Left hindlimb (tissue), 1 donor: ENCODE measurements around the gene LHX6.

Experiments used
- DNase-seq: peaks from one replicate; pipeline ENCODE4 v3.0.0-alpha.2; 2018

The LHX6 gene

DNA sequence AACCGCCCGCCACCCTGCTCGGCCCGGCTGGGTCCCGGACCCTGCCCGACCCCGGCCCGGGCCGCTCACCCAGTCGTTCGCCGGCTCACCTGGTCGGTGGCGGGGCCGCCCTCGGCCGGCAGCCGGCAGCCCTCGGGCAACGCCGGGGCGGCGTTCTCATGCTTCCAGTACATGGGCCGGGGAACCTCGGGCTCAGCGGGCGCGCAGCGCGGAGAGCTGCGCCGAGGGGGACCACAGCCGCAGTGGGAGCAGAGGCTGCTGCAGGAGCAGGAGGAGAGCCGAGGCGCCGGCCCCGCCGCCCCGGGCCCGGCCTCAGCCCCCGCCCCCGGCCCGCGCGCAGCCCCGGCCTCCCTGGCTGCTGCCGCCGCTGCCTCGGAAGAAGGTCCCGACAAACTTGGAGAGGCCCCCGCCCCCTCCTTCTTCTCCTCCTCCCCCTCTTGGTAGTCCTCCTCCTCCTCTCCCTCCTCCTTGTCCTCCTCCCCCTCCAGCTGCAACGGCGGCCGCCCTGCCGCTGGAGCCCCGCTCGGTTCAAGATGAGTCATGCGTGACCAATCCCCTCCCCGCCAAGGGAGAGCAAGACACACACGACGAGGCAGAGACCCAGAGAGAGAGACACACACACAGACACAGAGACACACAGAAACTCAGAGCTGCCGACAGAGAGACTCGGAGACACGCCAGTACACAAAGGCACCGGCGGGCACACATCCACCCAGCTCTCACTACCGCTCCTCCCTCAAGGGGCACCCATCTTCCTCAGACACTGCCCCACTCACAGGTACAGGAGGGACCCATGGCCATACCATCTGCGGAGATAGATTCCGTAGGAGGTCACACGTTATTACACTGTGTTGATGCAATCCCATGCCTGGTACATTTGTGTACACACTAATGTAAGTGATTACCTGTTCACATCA lies at the start of gene LHX6:
Gene LHX6, minus strand, starts transcription at position 390 of the 917 bp plus-strand sequence. Its CDS starts 217 bp downstream, at position 173.
- DNase-seq, result no peak

DNA sequence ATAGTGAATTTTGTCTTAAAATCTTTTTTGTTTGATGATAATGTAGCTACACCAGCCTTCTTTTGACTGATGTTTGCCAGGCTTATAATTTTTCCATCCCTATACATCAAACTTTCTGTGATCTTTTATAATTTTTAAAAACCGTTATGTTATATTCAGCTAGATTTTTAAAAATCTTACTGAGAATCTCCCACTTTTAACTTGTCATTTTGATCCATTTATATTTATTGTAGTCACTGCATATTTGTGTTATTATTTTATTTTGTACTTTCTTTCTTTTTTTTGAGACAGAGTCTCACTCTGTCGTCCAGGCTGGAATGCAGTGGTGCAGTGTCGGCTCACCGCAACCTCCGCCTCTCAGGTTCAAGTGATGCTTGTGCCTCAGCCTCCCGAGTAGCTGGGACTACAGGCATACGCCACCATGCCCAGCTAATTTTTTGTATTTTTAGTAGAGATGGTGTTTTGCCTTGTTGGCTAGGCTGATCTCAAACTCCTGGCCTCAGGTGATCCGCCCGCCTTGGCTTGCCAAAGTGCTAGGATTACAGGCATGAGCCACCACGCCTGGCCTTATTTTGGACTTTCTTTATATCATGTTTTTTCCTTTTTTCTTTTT lies 48.6 kb upstream of the LHX6 start:
- no peak for DNase-seq

DNA sequence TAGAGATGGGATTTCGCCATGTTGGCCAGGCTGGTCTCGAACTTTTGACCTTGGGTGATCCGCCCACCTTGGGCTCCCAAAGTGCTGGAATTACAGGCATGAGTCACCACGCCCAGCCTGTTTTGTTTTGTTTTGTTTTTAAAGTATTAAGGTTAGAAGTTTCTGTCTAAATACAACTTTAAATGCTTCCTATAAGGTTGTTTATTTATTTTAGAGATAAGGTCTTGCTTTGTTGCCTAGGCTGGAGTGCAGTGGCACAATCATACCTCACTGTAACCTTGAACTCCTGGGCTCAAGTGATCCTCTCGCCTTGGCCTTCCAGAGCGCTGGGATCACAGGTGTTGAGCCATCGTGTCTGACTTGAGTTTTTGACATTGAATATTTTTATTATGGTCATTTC lies 47.3 kb upstream of the LHX6 start:
- no peak for DNase-seq

DNA sequence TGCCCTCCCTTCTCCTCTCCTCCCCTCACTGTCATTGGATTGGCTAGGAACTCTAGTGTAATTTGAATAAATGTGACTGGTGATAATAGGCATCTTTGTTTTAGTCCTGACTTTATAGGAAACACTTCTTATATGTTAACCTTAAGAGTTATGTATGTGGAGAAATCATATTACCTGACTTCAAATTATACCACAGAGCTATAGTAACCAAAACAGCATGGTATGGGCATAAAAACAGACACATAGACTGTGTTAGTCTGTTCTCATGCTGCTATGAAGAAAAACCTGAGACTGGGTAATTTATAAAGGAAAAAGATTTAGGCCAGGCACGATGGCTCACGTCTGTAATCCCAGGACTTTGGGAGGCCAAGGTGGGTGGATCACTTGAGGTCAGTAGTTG lies 45.3 kb upstream of the LHX6 start:
- DNase-seq, result no peak

DNA sequence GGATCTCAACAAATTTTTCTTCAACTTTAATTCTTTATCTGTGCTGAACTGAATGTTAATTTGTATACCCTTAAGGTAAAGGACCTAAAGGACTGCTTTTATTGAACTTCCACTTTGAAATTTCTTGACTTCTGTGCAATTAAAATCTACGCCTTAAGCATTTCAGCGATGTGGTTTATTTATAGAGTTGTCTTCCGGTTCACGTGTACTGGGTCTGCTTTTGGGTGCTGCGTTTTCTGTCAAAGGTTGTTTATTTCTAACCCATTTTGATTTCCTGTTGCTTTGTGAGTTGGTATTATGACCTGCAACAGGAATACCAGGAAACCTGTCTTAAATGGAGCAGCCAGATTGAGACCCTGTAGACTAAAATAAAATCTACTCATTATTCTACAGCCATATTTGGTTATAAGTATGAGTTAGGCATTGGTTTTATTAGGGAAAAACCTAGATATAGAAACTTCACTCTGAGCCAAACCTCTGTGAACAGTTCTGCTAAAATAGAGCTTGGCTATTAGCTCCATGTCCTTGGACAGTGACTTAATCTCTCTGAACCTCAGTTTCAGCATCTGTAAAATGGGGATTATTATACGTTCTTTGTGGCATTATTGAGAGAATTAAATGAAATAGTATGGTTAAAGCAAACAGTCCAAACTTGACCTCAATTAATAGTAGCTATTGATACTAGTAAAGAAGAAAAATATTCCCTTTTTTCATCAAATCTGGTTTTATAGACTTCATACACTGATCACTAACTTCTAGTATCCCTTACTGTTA lies 39.5 kb upstream of the LHX6 start:
- DNase-seq, result no peak

DNA sequence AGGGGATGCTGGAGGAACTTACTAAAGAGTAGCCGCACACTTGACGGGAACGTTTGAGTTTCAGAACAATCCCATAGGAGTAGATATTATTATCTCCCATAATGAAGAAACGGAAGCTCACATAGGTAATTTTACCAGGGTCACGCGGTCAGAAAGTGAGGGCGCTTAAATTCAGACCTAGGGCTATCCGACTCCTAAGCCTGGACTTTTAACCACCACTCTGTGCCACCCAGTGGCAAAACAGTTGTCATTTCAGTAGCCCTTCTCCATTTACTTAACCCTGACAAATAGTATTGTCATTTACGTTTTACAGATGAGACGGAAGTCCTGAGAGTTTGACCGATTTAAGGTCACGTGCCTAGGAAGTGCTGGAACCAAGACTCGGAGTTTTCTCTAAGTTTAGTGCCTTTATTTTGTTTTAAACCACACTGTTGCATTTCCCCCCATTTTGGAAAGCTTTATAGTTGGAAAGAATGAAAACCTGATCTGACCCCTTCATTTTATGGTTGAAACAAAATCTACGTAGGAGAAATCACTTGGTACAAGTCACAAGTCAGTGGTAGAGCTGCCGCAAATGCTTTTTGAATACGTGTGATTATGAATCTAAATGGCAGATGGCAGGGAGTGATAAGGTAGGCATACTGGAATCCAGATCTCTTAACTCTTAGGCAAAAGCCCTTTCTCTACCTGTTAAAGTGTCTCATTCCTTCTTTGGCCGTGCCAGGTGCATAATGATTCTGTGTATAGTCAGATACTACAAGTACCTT lies 36.6 kb upstream of the LHX6 start:
- DNase-seq, result no peak

DNA sequence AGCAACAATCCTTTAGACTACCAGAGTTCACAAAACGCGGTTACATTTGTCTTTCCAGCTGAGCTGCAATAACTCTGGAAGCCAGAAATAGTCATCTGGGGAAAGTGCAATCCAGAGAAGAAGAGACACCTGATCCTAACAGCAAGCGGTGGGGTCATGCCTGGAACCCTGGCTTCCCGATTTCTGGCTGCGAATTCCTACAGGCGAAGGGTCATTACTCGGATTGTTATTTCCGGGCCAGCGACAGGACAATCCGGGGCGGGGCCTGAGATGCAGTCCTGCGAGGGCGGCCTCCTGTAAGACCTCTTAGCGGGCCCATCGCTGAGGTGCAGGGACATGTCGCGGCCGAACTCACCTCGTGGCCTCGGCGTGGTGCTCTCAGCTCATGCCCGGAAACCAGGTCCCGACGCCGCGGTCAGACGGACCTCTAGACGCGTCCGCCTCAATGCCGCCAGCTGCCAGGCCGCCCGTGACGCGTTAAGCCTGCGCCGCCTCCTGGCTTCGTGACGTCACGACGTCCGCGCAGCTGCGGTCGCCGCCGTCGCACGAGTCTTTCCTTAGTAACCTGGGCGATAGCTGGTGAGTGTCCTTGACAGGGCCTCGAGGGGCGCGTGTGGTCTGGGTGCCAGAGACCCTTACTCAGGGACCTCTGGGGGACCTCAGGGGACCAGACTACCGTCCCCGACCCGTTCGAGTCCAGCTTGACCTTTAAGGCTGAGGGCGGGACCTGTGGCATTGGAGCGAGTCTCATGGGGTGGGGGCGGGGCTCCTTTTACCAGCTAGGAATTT lies 35.8 kb upstream of the LHX6 start, which contains the start of the genes MRRF and RBM18:
Gene MRRF, plus strand, starts transcription at position 523 of the 789 bp plus-strand sequence. CDS start 6,010 bp downstream, outside the sequence.
Gene RBM18, minus strand, starts transcription at position 481 of the 789 bp plus-strand sequence. CDS start 3,348 bp downstream, outside the sequence.
- DNase-seq, result peak; percentile 94

DNA sequence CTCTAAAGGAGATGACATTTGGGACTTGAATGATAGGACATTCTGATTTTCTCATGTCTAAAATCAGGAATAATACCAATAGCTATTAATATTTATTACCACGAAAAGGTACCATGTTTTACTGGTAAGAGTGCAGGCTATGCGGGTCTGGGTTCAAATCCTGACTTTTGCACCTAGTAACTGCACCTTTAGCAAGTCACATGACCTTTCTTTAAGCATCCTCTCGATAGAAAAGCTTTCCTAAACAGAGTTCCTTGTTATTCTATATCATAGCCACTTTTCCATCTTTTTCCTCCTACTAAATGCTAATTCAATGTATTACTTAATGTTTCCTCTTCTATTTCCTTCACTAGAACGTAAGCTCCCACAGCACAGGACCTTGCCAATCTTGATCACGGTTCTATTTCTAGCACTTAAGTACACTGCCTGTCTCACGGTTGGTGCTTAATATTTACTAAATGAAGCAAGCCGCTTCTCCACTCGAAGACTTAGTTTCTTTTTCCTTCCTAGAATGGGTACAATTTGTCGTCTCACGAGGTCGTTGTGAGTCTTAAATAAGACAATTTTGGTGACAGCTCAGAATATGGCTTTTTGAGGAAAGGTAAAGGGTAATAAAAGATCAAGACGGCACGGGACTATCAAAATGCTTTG lies 35.1 kb upstream of the LHX6 start:
- no peak for DNase-seq

DNA sequence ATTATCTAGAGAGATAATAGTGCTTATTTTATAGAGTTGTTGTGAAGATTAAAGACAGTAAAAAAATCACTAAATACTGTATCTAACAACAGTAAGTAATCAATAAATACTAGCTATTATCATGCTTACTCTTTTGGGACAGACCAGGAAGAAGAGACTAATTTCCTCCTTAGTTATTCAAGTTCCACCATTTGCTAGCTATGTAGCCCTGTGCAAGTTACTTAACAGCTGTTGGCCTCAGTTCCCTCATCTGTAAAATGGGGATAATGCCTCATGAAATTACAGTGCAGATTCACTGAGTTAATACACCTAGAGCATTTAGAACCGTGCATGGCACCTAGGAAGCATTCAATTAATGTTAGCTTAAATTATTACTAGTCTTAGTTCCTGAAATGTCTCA lies 33.3 kb upstream of the LHX6 start:
- DNase-seq, result no peak

DNA sequence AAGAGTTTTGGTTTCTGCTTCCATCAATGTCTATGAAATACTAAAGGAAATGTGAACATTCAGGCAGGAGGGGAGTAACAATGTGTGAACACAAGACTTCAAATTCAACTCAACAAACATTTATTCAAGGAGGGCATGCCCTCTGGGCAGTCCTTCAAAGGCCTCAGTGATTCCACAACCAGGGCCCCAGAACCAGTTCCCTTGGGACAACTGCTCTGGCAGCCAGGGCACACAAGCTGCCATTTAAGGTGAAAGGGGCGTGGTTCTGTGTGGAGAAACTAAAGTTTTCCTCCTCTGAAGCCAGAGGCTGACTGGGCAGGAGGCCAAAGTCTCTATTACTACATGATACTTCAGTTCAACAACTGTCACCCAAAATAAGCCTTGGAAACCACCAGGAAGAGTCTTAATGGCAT lies 32.7 kb upstream of the LHX6 start:
- DNase-seq, result peak; percentile 36

DNA sequence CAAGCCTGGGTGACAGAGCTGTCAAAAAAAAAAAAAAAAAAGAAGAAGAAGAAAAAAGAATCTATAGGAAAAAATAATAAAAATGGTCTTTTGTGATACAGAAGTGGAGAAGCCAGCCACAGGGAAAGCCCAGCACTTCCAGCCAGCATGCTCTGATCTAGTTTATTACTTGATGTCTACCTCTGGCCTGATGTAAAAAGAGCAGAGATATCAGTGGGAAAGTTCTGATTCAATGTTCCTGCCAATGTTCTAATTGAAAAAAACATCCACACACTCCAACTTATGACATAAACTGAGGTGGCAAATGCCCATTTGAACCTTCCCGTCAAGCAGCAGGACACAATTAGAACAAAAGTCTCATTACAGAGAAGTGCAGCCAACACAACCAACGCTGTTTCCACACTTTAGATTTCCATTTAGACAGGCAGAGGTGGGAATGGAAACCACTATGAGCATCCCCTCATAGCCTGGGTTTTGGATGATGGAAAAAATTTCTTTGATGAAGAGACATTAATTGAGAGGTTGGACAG lies 30.2 kb upstream of the LHX6 start:
- no peak for DNase-seq

DNA sequence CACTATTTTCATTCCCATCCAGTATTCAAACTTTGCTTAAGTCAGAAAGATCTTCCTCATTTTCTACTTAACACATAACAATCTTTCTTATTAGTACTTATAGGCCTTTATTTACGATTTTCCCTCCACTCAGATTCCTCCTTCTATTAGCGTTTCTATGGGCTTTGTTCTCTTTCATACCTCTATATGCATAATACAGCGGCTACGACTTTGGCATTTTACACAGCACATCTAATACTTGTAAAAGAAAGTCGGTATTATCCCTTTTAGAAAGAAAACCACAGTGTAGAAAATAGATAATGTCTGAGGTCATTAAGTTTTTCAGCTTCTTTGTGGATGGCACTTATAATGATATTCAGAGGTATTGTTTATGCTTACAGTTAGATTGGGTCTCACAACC lies 27.4 kb upstream of the LHX6 start:
- no peak for DNase-seq

DNA sequence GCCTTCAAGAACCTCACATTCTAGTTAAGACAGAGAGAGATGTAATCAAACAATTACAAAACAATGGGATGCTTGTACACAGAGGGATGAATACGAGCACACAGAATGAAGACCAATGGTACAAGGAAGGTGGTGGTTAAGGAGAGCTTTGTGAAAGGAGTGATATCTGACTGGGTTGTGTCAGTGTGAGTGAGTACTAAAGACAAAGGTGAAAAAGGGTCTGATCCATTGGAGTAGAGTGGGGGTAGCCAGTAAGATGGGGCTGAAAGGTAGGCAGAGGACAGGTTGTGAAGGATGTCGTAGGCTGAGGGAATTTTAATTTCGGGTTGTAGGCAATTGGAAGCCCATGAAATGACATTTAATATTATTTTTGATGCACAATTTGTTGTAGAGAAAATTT lies 26.0 kb upstream of the LHX6 start:
- no peak for DNase-seq

DNA sequence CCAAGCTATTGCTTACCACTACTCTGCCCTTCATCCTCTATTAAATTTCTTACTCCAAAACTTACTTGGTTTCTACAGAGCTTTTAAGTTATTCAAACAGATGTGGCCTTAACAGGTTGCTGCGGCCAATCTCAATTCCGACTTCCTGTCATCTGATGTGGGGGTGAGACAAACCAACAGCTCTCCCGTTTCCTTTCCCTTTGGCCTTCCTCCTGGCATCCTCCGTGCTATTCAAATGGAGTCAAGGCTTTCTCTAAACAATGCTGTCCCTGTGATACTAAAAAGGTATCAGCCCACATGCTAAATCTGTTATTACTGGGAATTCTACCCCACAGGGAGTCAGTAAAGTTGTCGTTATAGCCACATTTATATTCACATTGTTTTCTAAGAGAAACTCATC lies 24.0 kb upstream of the LHX6 start:
- DNase-seq, result peak; percentile 34

DNA sequence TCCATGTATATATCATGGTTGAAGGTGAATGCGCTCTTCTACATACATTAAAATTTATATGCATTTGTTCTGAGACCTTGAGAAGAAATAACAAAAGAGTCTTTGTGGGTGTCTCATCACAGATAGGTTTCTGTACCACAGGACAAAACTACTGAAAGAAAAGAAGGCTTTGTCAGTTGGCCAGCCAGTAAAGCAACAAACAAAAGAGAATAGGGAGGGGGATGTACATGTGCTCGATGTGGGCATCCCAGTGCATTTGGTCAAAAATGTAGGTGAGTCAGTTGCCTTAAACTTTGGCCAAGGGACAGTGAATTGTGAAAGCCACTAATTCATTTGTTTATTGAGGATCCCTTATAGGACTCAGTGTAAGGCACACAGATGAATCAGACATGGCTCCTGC lies 22.6 kb upstream of the LHX6 start:
- DNase-seq, result no peak

DNA sequence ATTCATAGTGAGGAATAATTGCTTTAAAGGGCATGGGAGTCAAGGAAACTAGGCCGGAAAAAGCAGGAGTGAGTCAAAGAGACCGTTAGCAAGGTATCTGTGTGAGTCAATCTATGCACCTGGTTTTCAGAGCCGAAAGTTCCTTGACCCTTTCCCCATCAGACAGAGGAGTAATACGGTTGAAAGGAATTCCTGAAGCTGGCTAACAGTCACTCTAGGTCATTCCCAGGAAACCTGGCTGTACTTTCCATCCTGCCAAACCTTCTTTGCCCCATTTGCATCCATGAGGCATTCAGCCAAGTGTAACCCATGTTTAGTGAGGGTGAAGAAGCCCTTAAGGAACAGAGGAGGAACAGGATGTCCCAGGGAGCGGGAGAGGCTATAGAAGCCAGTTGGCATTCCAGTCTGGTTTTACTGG lies 19.7 kb upstream of the LHX6 start:
- no peak for DNase-seq

DNA sequence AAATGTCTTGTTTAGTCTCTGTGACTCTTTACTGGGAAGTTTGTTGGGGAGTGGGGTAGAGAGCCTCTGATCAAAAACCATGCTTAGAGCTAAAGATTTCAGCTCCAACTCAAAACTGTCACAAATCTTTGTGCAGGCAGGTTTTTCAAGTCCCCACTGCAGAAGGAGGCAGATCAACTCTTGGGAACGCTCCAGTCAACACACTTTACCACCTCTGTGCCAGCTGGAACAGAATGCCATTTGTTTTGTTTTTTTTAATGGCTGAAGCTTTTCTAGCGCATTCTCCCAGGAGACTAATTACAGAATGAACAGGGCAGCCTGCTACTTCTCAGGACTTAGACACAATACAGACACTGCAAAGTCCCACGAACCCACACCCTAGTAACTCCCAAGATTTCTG lies 17.9 kb upstream of the LHX6 start:
- no peak for DNase-seq

DNA sequence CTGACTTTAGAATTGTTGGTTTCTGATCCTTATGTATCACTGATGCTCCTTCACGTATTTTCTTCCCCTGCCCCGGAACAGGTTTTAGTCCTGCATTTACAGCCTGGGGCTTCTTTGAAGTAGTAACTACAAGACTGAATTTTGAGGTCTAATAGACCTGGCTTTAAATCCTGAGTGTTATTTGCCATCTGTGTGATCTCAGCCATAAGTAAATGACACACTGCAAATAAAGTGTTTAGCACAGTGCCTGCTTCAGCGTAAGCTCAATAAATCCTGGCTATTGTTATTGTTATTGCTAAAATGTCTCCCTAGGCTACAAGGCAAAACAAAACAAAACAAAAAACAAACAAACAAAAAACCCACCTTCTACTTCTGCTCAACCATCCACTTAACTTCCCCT lies 15.6 kb upstream of the LHX6 start:
- no peak for DNase-seq

DNA sequence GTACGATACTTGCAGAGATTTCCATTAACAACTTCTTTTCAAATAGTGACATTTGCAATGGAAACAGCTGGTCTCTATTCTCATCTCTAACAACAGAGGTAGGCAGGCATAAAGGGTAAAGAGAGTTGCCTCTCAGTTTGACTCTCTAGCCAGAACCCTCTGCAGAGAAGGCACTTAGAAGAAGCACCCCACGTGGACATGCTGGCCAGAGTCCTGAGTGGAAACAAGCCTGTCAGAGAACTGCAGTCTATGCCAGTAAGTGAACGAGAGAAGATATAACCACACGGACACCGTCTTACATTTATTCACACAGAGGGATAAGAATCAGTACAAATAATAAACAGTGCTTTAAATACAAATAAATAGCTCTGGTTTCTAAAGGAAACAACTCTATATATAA lies 11.0 kb upstream of the LHX6 start:
- no peak for DNase-seq

DNA sequence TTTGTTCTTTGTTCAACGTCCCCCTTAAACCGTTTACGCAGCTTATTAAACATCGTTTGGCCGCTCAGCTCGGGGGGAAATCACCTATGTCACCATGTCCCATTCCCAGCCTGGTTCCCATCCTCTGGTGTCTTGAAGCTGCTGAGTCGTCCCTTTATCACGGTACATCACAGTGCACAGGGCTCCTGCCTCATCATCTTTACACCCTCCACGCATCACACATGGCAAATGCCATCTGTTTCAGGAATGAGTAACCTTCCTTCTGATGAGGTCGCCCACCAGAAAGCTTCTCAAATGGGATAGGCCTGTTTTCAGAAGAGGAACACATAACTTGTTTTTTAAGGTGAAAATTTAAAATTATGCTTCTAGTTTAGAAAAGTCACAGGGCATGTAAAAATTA lies 7.9 kb upstream of the LHX6 start:
- DNase-seq, result no peak
